Loucy (cell line): ENCODE results near the gene DNAJC17.

Experiments
- H2AFZ ChIP-seq: fragments of 200-600 bp; sonication (generic); 2 replicates; pipeline ENCODE4 v1.6.0; 2016; ENCODE audit warnings: antibody characterized with exemption, mild to moderate bottlenecking, low read length, moderate library complexity
- H3F3A ChIP-seq: fragments of 200-600 bp; 2 replicates; pipeline ENCODE4 v1.6.0; 2016; ENCODE audit warnings: antibody characterized with exemption, low read depth, mild to moderate bottlenecking
- H3K27me3 ChIP-seq: fragments of 200-600 bp; sonication (generic); 2 replicates; pipeline ENCODE4 v1.6.1; 2014; ENCODE audit warnings: low read length, mild to moderate bottlenecking; ENCODE audit not compliant: insufficient read depth, poor library complexity, severe bottlenecking
- H3K36me3 ChIP-seq: fragments of 200-600 bp; sonication (generic); 2 replicates; pipeline ENCODE4 v1.6.1; 2016; ENCODE audit warnings: low read length; ENCODE audit not compliant: insufficient read depth
- H3K4me1 ChIP-seq: fragments of 200-600 bp; sonication (generic); 2 replicates; pipeline ENCODE4 v1.5.1; 2014; ENCODE audit warnings: low read length, mild to moderate bottlenecking; ENCODE audit not compliant: insufficient read depth, poor library complexity, severe bottlenecking
- H3K4me2 ChIP-seq: fragments of 200-600 bp; sonication (generic); 2 replicates; pipeline ENCODE4 v1.6.0; 2014; ENCODE audit warnings: antibody characterized with exemption, low read length, low read depth, mild to moderate bottlenecking; ENCODE audit not compliant: poor library complexity, severe bottlenecking
- H3K4me3 ChIP-seq: fragments of 200-600 bp; sonication (generic); 2 replicates; pipeline ENCODE4 v1.5.1; 2014; ENCODE audit warnings: low read length, mild to moderate bottlenecking, mixed read lengths; ENCODE audit not compliant: poor library complexity, severe bottlenecking
- H3K79me2 ChIP-seq: fragments of 200-600 bp; sonication (generic); 2 replicates; pipeline ENCODE4 v1.6.1; 2014; ENCODE audit warnings: low read length; ENCODE audit not compliant: insufficient read depth
- H3K9ac ChIP-seq: fragments of 200-600 bp; sonication (generic); 2 replicates; pipeline ENCODE4 v1.6.0; 2014; ENCODE audit warnings: mild to moderate bottlenecking, low read depth, low read length, moderate library complexity; ENCODE audit not compliant: poor library complexity, severe bottlenecking
- H3K9me2 ChIP-seq: fragments of 200-600 bp; sonication (generic); replicated peaks from 2 replicates; pipeline ENCODE4 v1.6.1; 2016; ENCODE audit warnings: low read depth, low read length, mixed read lengths
- H3K9me3 ChIP-seq: fragments of 200-600 bp; sonication (generic); 2 replicates; pipeline ENCODE4 v1.6.1; 2014; ENCODE audit warnings: mild to moderate bottlenecking, antibody characterized with exemption, low read length, low read depth; ENCODE audit not compliant: insufficient read depth
- H4K20me1 ChIP-seq: fragments of 200-600 bp; sonication (generic); 2 replicates; pipeline ENCODE4 v1.6.0; 2014; ENCODE audit warnings: antibody characterized with exemption, low read length, mild to moderate bottlenecking; ENCODE audit not compliant: insufficient read depth, poor library complexity, severe bottlenecking
- CTCF ChIP-seq: fragments of 200-600 bp; sonication (generic); conservative IDR thresholded peaks from 2 replicates; pipeline ENCODE4 v1.5.1; 2014; ENCODE audit warnings: mild to moderate bottlenecking, antibody characterized with exemption, low read length
- EZH2phosphoT487 ChIP-seq: fragments of 200-600 bp; IDR thresholded peaks from 2 replicates; pipeline ENCODE4 v1.6.1; 2018; ENCODE audit warnings: antibody characterized with exemption, mild to moderate bottlenecking, moderate library complexity, borderline replicate concordance

Gene DNAJC17

GRCh38 chr15:40721701-40722100 lies 85.6 kb downstream of the DNAJC17 start:
- H3K36me3 ChIP-seq = peaks cover 69% of the 10 kb centered on the region
- no peaks in the 10 kb centered on the region for H3K9me3 ChIP-seq
- H3K79me2 ChIP-seq = no peaks in the 10 kb centered on the region
- no peak overlapping the region for H3K9ac ChIP-seq
- H2AFZ ChIP-seq = no peak overlapping the region
- TF ChIP-seq CTCF (no peak), EZH2phosphoT487 (no peak)
- no peaks in the 10 kb centered on the region for H3K27me3 ChIP-seq
- H3K4me1 ChIP-seq = no peaks in the 10 kb centered on the region
- H3K9me2 ChIP-seq = no peaks in the 10 kb centered on the region
- no peak overlapping the region for H3K4me3 ChIP-seq
- no peaks in the 10 kb centered on the region for H4K20me1 ChIP-seq
- H3K4me2 ChIP-seq = no peak overlapping the region
- peaks cover 4% of the 10 kb centered on the region; the same call in 1 of the 2 replicates for H3F3A ChIP-seq

GRCh38 chr15:40716165-40716564 lies 91.1 kb downstream of the DNAJC17 start:
- H3K4me3 ChIP-seq = no peak overlapping the region
- H3K36me3 ChIP-seq = peaks cover 64% of the 10 kb centered on the region
- no peak for TF ChIP-seq CTCF
- TF ChIP-seq EZH2phosphoT487 = no peak
- H3K4me1 ChIP-seq = no peaks in the 10 kb centered on the region
- no peaks in the 10 kb centered on the region for H3K79me2 ChIP-seq
- no peak overlapping the region for H2AFZ ChIP-seq
- no peaks in the 10 kb centered on the region for H4K20me1 ChIP-seq
- H3K4me2 ChIP-seq = no peak overlapping the region
- no peaks in the 10 kb centered on the region for H3K9me3 ChIP-seq
- H3F3A ChIP-seq = no peaks in the 10 kb centered on the region
- no peak overlapping the region for H3K9ac ChIP-seq
- H3K27me3 ChIP-seq = no peaks in the 10 kb centered on the region
- H3K9me2 ChIP-seq = no peaks in the 10 kb centered on the region
